ENCODE results near the gene SLC6A12. TPM values are rescaled to one million over a fixed set of nuclear protein-coding genes. Genes with fewer than 3 reads are reported as not detected.

Gene SLC6A12
- polyA plus RNA-seq, 1 of the 3 experiments (the other 2 are of a cell fraction), result 0.02 TPM

- Histone ChIP-seq H3K4me3 (ENCODE audit: low read depth in 2 of 2, low read length in 1 of 2) (no peak overlapping the region), H3F3A (replicated peaks; ENCODE audit: insufficient read depth) (no peaks in the 10 kb centered on the region), H3K9ac (no peak overlapping the region), H2AFZ (ENCODE audit: low read depth) (no peak overlapping the region), H3K27ac (ENCODE audit: low read depth in 2 of 2, low read length in 1 of 2) (no peak overlapping the region), H3K36me3 (replicated peaks in 1 of 2; ENCODE audit: control insufficient read depth in 1 of 2, insufficient read depth in 2 of 2, low read length in 1 of 2) (no peaks in the 10 kb centered on the region), H3K79me2 (ENCODE audit: insufficient read depth) (no peaks in the 10 kb centered on the region), H3K9me2 (no peaks in the 10 kb centered on the region), H4K20me1 (ENCODE audit: insufficient read depth) (no peaks in the 10 kb centered on the region), H3K4me2 (no peak overlapping the region), H3K4me1 (ENCODE audit: control insufficient read depth in 1 of 2, insufficient read depth in 2 of 2, low read depth in 1 of 2, low read length in 1 of 2) (no peaks in the 10 kb centered on the region), H3K9me3 (no peaks in the 10 kb centered on the region), H3K27me3 (ENCODE audit: insufficient read depth) (no peaks in the 10 kb centered on the region; the same call in 1 of the 2 replicates)
- WGBS (ENCODE audit: low lambda C conversion rate), result 48% methylated on average over 9 of the region's 9 CpGs
- ChIA-PET POLR2A (no interaction called here), CTCF (interaction anchor here (1.8 kb wide), 1 partner anchor 35 kb away, joined by 8 read pairs; no protein-coding TSS in a partner anchor)
- TF ChIP-seq USF1 (IDR thresholded peaks at IDR 0.05; ENCODE audit: borderline replicate concordance, low read depth) (no peak), CHD2 (IDR thresholded peaks at IDR 0.05; ENCODE audit: low read length, partially characterized antibody) (no peak), REST (IDR thresholded peaks at IDR 0.05; ENCODE audit: low read depth, low read length) (no peak), ELF1 (IDR thresholded peaks at IDR 0.05) (no peak), MXI1 (IDR thresholded peaks at IDR 0.05; ENCODE audit: low read depth, low read length) (no peak), TAF1 (IDR thresholded peaks at IDR 0.05; ENCODE audit: borderline replicate concordance, low read depth, low read length) (no peak)
- no peak for DNase-seq
Measured at GRCh38 chr12:254912-255311, 41.0 kb upstream of the SLC6A12 start.

GRCh38 chr12:254039-254438 lies 40.1 kb upstream of the SLC6A12 start:
- H3K4me2 ChIP-seq, result no peak overlapping the region
- no peaks in the 10 kb centered on the region for H3K4me1 ChIP-seq (ENCODE audit: control insufficient read depth in 1 of 2, insufficient read depth in 2 of 2, low read depth in 1 of 2, low read length in 1 of 2)
- H4K20me1 ChIP-seq (ENCODE audit: insufficient read depth), result no peaks in the 10 kb centered on the region
- no peak for DNase-seq
- H3K79me2 ChIP-seq (ENCODE audit: insufficient read depth), result no peaks in the 10 kb centered on the region
- no peaks in the 10 kb centered on the region; the same call in 1 of the 2 replicates for H3K27me3 ChIP-seq (ENCODE audit: insufficient read depth)
- ChIA-PET CTCF (interaction anchor here (1.8 kb wide), 1 partner anchor 34 kb away, joined by 8 read pairs; no protein-coding TSS in a partner anchor), POLR2A (no interaction called here)
- no peaks in the 10 kb centered on the region for H3K9me3 ChIP-seq
- H3F3A ChIP-seq (replicated peaks; ENCODE audit: insufficient read depth), result no peaks in the 10 kb centered on the region
- no peak overlapping the region for H3K4me3 ChIP-seq (ENCODE audit: low read depth in 2 of 2, low read length in 1 of 2)
- TF ChIP-seq SMC3 (IDR thresholded peaks at IDR 0.05; ENCODE audit: low read depth, low read length) (no peak), TCF12 (IDR thresholded peaks at IDR 0.05) (no peak), RXRA (IDR thresholded peaks at IDR 0.05; ENCODE audit: borderline replicate concordance, low read depth) (no peak), USF1 (IDR thresholded peaks at IDR 0.05; ENCODE audit: borderline replicate concordance, low read depth) (no peak), NFIC (IDR thresholded peaks at IDR 0.05; ENCODE audit: borderline replicate concordance) (no peak), EZH2phosphoT487 (IDR thresholded peaks at IDR 0.05; ENCODE audit: borderline replicate concordance, low read depth) (no peak), ZBTB33 (IDR thresholded peaks at IDR 0.05; ENCODE audit: borderline replicate concordance, low read depth) (no peak), EP300 (IDR thresholded peaks at IDR 0.05; ENCODE audit: borderline replicate concordance in 1 of 2, low read depth in 1 of 2, low read length in 1 of 2) (no peak)
- H3K36me3 ChIP-seq (replicated peaks in 1 of 2; ENCODE audit: control insufficient read depth in 1 of 2, insufficient read depth in 2 of 2, low read length in 1 of 2), result no peaks in the 10 kb centered on the region
- WGBS (ENCODE audit: low lambda C conversion rate), result 71% methylated on average over 10 of the region's 10 CpGs
- H2AFZ ChIP-seq (ENCODE audit: low read depth), result no peak overlapping the region
- no peaks in the 10 kb centered on the region for H3K9me2 ChIP-seq
- no peak overlapping the region for H3K9ac ChIP-seq
- H3K27ac ChIP-seq (ENCODE audit: low read depth in 2 of 2, low read length in 1 of 2), result no peak overlapping the region
